RWPE2 (cell line): ENCODE results near the gene GSTCD.

Experiments used
- ATAC-seq: fragments of 200-7000 bp; cut with Tn5 transposase; 3 replicates; pipeline ENCODE4 v1.9.1; 2021; ENCODE audit warnings: low read depth
- DNase-seq: peaks from one replicate; pipeline ENCODE4 v3.0.0-alpha.2; 2020; ENCODE audit warnings: low spot score
- H3K27ac ChIP-seq: fragments of 450-650 bp; 2 replicates; pipeline ENCODE4 v1.5.1; 2017; ENCODE audit warnings: mild to moderate bottlenecking; ENCODE audit not compliant: poor library complexity, severe bottlenecking
- H3K27me3 ChIP-seq: fragments of 250-450 bp; sonication (Bioruptor Pico); 2 replicates; pipeline ENCODE4 v1.5.1; 2021; ENCODE audit warnings: mild to moderate bottlenecking, moderate library complexity; ENCODE audit not compliant: insufficient read depth, poor library complexity, severe bottlenecking
- H3K36me3 ChIP-seq: fragments of 250-450 bp; sonication (Bioruptor Pico); 2 replicates; pipeline ENCODE4 v1.5.1; 2020; ENCODE audit warnings: low read depth, mild to moderate bottlenecking, moderate library complexity
- H3K4me1 ChIP-seq: fragments of 250-450 bp; sonication (Bioruptor Pico); 2 replicates; pipeline ENCODE4 v1.5.1; 2021; ENCODE audit warnings: mild to moderate bottlenecking, moderate library complexity; ENCODE audit not compliant: insufficient read depth, poor library complexity, severe bottlenecking
- H3K4me3 ChIP-seq: fragments of 250-450 bp; sonication (Bioruptor Pico); 2 replicates; pipeline ENCODE4 v1.5.1; 2021; ENCODE audit warnings: mild to moderate bottlenecking, moderate library complexity; ENCODE audit not compliant: severe bottlenecking
- H3K9me3 ChIP-seq: fragments of 250-450 bp; sonication (Bioruptor Pico); 2 replicates; pipeline ENCODE4 v1.5.1; 2021; ENCODE audit warnings: mild to moderate bottlenecking, moderate library complexity; ENCODE audit not compliant: severe bottlenecking
- CTCF ChIP-seq: fragments of 450-650 bp; IDR thresholded peaks from one replicate; pipeline ENCODE4 v1.5.1; 2017; ENCODE audit warnings: mild to moderate bottlenecking, moderate library complexity; ENCODE audit not compliant: poor library complexity, severe bottlenecking

Gene GSTCD

GRCh38 chr4:105780176-105780575 lies 71.6 kb downstream of the GSTCD start:
- no peak for ATAC-seq
- DNase-seq: no peak
- Histone ChIP-seq H3K27ac (no peak overlapping the region), H3K4me3 (no peak overlapping the region), H3K4me1 (no peaks in the 10 kb centered on the region), H3K27me3 (no peaks in the 10 kb centered on the region), H3K36me3 (peaks cover 2% of the 10 kb centered on the region; the same call in 1 of the 2 replicates), H3K9me3 (no peaks in the 10 kb centered on the region)
- TF ChIP-seq CTCF: no peak

GRCh38 chr4:105784761-105785160 lies 76.2 kb downstream of the GSTCD start:
- no peak overlapping the region for H3K27ac ChIP-seq
- no peak overlapping the region for H3K4me3 ChIP-seq
- no peak for TF ChIP-seq CTCF
- no peaks in the 10 kb centered on the region for H3K9me3 ChIP-seq
- H3K27me3 ChIP-seq: no peaks in the 10 kb centered on the region
- no peaks in the 10 kb centered on the region for H3K4me1 ChIP-seq
- no peak for ATAC-seq
- DNase-seq: no peak
- peaks cover 2% of the 10 kb centered on the region; the same call in 1 of the 2 replicates for H3K36me3 ChIP-seq

GRCh38 chr4:105785792-105786191 lies 77.2 kb downstream of the GSTCD start:
- TF ChIP-seq CTCF: no peak
- H3K27me3 ChIP-seq: no peaks in the 10 kb centered on the region
- no peak for DNase-seq

GRCh38 chr4:105786748-105787147 lies 78.2 kb downstream of the GSTCD start:
- Histone ChIP-seq H3K9me3 (no peaks in the 10 kb centered on the region), H3K27ac (no peak overlapping the region), H3K4me1 (no peaks in the 10 kb centered on the region), H3K27me3 (no peaks in the 10 kb centered on the region), H3K36me3 (peaks cover 2% of the 10 kb centered on the region; the same call in 1 of the 2 replicates), H3K4me3 (no peak overlapping the region)
- DNase-seq: no peak
- ATAC-seq: no peak
- TF ChIP-seq CTCF: no peak

More at GRCh38 chr4:105785792-105786191, 77.2 kb downstream of the GSTCD start:
- Histone ChIP-seq H3K9me3 (no peaks in the 10 kb centered on the region), H3K36me3 (peaks cover 2% of the 10 kb centered on the region; the same call in 1 of the 2 replicates), H3K27ac (no peak overlapping the region), H3K4me3 (no peak overlapping the region), H3K4me1 (no peaks in the 10 kb centered on the region)
- ATAC-seq: no peak

- ATAC-seq: no peak
- no peak for DNase-seq
- H3K9me3 ChIP-seq: no peaks in the 10 kb centered on the region
- no peaks in the 10 kb centered on the region; the same call in 1 of the 2 replicates for H3K36me3 ChIP-seq
- TF ChIP-seq CTCF: no peak
- H3K27me3 ChIP-seq: no peaks in the 10 kb centered on the region
- H3K27ac ChIP-seq: no peak overlapping the region
- H3K4me1 ChIP-seq: no peaks in the 10 kb centered on the region
- H3K4me3 ChIP-seq: no peak overlapping the region
These were observed 88.6 kb downstream of the GSTCD start for GRCh38 chr4:105797225-105797624.
